ENCODE measurements around the gene ASCC1.

- TF ChIP-seq CTCF (IDR thresholded peaks at IDR 0.05; ENCODE audit: insufficient read depth, low read depth, low read length) (no peak), EZH2 (IDR thresholded peaks at IDR 0.05; ENCODE audit: insufficient read depth, low read length) (no peak)
Observed at GRCh38 chr10:72072639-72073038, 143.4 kb downstream of the ASCC1 start.
